Endothelial cell of umbilical vein (primary cell): ENCODE data around the gene DYRK4. TPM values are rescaled to one million over a fixed set of nuclear protein-coding genes. Genes with fewer than 3 reads are reported as not detected.
A peak's percentile ranks its signal among the peaks of the same experiment; 100 is the strongest.

Experiments used
- BruUV-seq: library from RNA; stranded (reverse); fragments of 400-500 nt; replicated peaks from 2 replicates; lab custom pipeline; 2021; lab: Mats Ljungman, UMichigan
- CTCF ChIA-PET: fragments of 300-600, 350-600 bp; sonication (Branson Sonifier 250); formaldehyde crosslinking; loops from one replicate; lab custom pipeline; 2021; ENCODE audit warnings: antibody characterized with exemption, inconsistent platforms; lab: Charles Lee
- POLR2A ChIA-PET: fragments of 300-600, 350-600 bp; sonication (Branson Sonifier 250); formaldehyde crosslinking; loops from one replicate; lab custom pipeline; 2021; ENCODE audit warnings: antibody characterized with exemption, inconsistent platforms; lab: Charles Lee
- DNase-seq: peaks from one replicate; pipeline ENCODE4 v3.0.0-alpha.2; 2011; ENCODE audit warnings: low read depth, low spot score
- FAIRE-seq: peaks from 2 replicates; lab custom pipeline; 2011; peaks lifted over from hg19 to GRCh38; lab: Jason Lieb, UNC
- H2AFZ ChIP-seq: 2 replicates; pipeline ENCODE4 v1.6.0; 2012; ENCODE audit warnings: low read depth, low read length, control low read depth, inconsistent platforms
- H3K27ac ChIP-seq: 2 replicates; pipeline ENCODE4 v1.5.1; 2011; ENCODE audit warnings: low read depth, mild to moderate bottlenecking, control low read depth, low read length, moderate library complexity; ENCODE audit not compliant: insufficient read depth
- H3K27me3 ChIP-seq, 2 experiments: 2 replicates each; pipeline versions ENCODE4 v1.6.0 to v1.6.1; 2011; ENCODE audit warnings: low read length in 2 of 2, mixed read lengths in 1 of 2; ENCODE audit not compliant: control insufficient read depth in 2 of 2, insufficient read depth in 2 of 2
- H3K36me3 ChIP-seq, 2 experiments: 2 replicates in 1 of 2; 3 replicates in 1 of 2; pipeline ENCODE4 v1.5.1; 2011; ENCODE audit warnings: low read length in 2 of 2, mild to moderate bottlenecking in 1 of 2, moderate library complexity in 1 of 2; ENCODE audit not compliant: control insufficient read depth in 2 of 2, insufficient read depth in 2 of 2; ENCODE audit errors: extremely low read depth in 1 of 2
- H3K4me1 ChIP-seq: 3 replicates; pipeline ENCODE4 v1.5.1; 2011; ENCODE audit warnings: mild to moderate bottlenecking, low read length; ENCODE audit not compliant: control insufficient read depth, insufficient read depth; ENCODE audit errors: extremely low read depth
- H3K4me2 ChIP-seq: 2 replicates; pipeline ENCODE4 v1.6.1; 2011; ENCODE audit warnings: low read length, control low read depth, mixed read lengths; ENCODE audit not compliant: insufficient read depth
- H3K4me3 ChIP-seq, 3 experiments: fragments of 200-600 bp in 1 of 3; sonication (generic), shearing (Covaris generic) in 1 of 3; replicated peaks in 1 of 3; 2 replicates each; pipeline ENCODE4 v1.5.1; 2011 to 2016; ENCODE audit warnings: control low read depth in 3 of 3, low read length in 3 of 3, mild to moderate bottlenecking in 2 of 3, inconsistent platforms in 1 of 3, low read depth in 1 of 3, moderate library complexity in 1 of 3; ENCODE audit not compliant: insufficient read depth in 1 of 3
- H3K79me2 ChIP-seq: 2 replicates; pipeline ENCODE4 v1.6.0; 2012; ENCODE audit warnings: low read length, inconsistent platforms; ENCODE audit not compliant: control insufficient read depth, insufficient read depth
- H3K9ac ChIP-seq: replicated peaks from 2 replicates; pipeline ENCODE3; 2011; ENCODE audit warnings: low read length, control low read depth; ENCODE audit not compliant: insufficient read depth; ENCODE audit errors: extremely low read depth
- H3K9me1 ChIP-seq: replicated peaks from 3 replicates; pipeline ENCODE4 v1.6.0; 2011; ENCODE audit warnings: mild to moderate bottlenecking, low read length; ENCODE audit not compliant: control insufficient read depth, insufficient read depth; ENCODE audit errors: extremely low read depth
- H3K9me3 ChIP-seq: replicated peaks from 2 replicates; pipeline ENCODE4 v1.5.1; 2012; ENCODE audit warnings: low read length, inconsistent platforms; ENCODE audit not compliant: control insufficient read depth, insufficient read depth
- H4K20me1 ChIP-seq: replicated peaks from 2 replicates; pipeline ENCODE3; 2011; ENCODE audit warnings: mild to moderate bottlenecking, low read length; ENCODE audit not compliant: control insufficient read depth, insufficient read depth; ENCODE audit errors: extremely low read depth
- EZH2 ChIP-seq: IDR thresholded peaks from 2 replicates; pipeline ENCODE4 v1.6.1; 2012; ENCODE audit warnings: borderline replicate concordance, low read depth, mild to moderate bottlenecking, moderate library complexity, low read length, inconsistent platforms; ENCODE audit not compliant: severe bottlenecking
- FOS ChIP-seq: IDR thresholded peaks from 2 replicates; pipeline ENCODE4 v1.6.1; 2011; ENCODE audit warnings: mild to moderate bottlenecking, low read length, moderate library complexity, borderline replicate concordance; ENCODE audit not compliant: insufficient read depth
- GATA2 ChIP-seq: IDR thresholded peaks from 2 replicates; pipeline ENCODE4 v1.7.0; 2011; ENCODE audit warnings: low read depth, mild to moderate bottlenecking, moderate library complexity, mixed read lengths, low read length; ENCODE audit not compliant: insufficient read length, insufficient read depth
- JUN ChIP-seq: IDR thresholded peaks from 2 replicates; pipeline ENCODE4 v1.6.1; 2011; ENCODE audit warnings: borderline replicate concordance, low read depth; ENCODE audit not compliant: insufficient read length, insufficient read depth
- MYC ChIP-seq: IDR thresholded peaks from one replicate; pipeline ENCODE4 v1.6.1; 2011; ENCODE audit warnings: mild to moderate bottlenecking, low read depth, low read length
- POLR2A ChIP-seq: IDR thresholded peaks from 2 replicates; pipeline ENCODE4 v1.6.1; 2012; ENCODE audit warnings: low read depth, mild to moderate bottlenecking, control low read depth, low read length
- POLR2AphosphoS5 ChIP-seq: IDR thresholded peaks from 2 replicates; pipeline ENCODE4 v1.6.1; 2012; ENCODE audit warnings: low read depth, mild to moderate bottlenecking, control low read depth, low read length, moderate library complexity; ENCODE audit not compliant: insufficient read depth
- dilution Hi-C: fragments of 300-500 bp; cut with MboI; formaldehyde crosslinking; loops from one replicate; pipeline ENCODE4 v1.15.0; 2019; ENCODE audit warnings: low sequenced_read_pairs; ENCODE audit not compliant: extremely low pct_ligation_motif_present
- intact Hi-C: fragments of 100-400 bp; cut with micrococcal nuclease; formaldehyde crosslinking; loops from one replicate; pipeline ENCODE4 v1.10.0; 2022
- polyA plus RNA-seq, 4 experiments: library from polyadenylated mRNA; depleted of rRNA in 3 of 4; stranded (reverse) in 3 of 4; unstranded in 1 of 4; fragments of >200 nt; gene quantifications; 2 replicates each; pipeline versions ENCODE4 v1.2.1 to v1.2.3, GENCODE V29; 2011 to 2012; ENCODE audit warnings: missing spikeins in 1 of 4
- total RNA-seq: library from RNA; stranded (reverse); gene quantifications from 2 replicates; pipeline ENCODE4 v1.2.3, GENCODE V29; 2021
- TF ChIP-seq, protein P1 (sequence below), 2 donors: IDR thresholded peaks; 1 replicate in 1 of 2; 2 replicates in 1 of 2; pipeline ENCODE4 v1.5.1; 2011; ENCODE audit warnings: low read length in 2 of 2, mild to moderate bottlenecking in 2 of 2, moderate library complexity in 2 of 2, control low read depth in 1 of 2, inconsistent platforms in 1 of 2, low read depth in 1 of 2; ENCODE audit not compliant: insufficient read depth in 1 of 2; ENCODE audit errors: extremely low read depth in 1 of 2
- TF ChIP-seq, protein P2 (sequence below): IDR thresholded peaks from 2 replicates; pipeline ENCODE4 v1.6.1; 2011; ENCODE audit not compliant: insufficient read depth, insufficient read length

Gene DYRK4
- total and polyA plus RNA-seq, 2 donors (not counting 3 experiments of a cell fraction or from before 2014, with no cell fraction given) = 38.7 to 45.4 TPM

DNA sequence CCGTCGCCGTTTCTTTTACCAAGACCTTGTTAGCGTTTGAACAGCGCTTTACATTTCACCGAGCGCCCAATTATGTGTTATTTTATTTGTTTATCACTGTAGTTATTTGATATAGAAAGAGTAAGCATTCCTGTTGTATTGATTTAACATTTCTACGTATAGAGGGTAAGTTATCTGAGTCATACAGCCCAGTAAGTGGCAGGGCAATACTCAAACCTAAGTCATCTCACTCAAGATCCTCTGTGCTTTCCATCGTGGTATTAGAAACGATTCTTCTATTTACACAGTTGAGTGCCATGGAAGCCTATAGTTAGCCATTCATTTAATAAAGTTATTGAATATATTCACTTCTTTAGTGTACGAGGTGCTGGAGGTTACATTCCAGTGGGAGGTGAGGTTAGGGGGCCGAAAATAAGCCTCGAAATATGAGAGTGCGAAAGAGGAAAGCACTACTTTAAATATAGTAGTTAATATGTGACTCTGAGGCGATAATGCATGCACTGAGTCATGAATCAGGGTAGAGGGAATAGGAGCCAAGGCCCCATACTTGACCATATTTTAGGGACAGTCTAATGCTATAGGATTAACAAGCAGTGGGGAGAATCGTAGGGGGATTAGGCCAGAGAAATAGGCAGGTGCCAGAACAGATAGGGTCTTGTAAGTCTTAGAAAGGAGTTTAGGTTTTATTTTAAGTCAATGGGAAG, 22.7 kb upstream of the DYRK4 start:
- Histone ChIP-seq H3K4me1 (peaks cover 23% of the 10 kb centered on the region), H3K27ac (peak overlapping the region; percentile 98), H3K27me3 (no peaks in the 10 kb centered on the region), H4K20me1 (no peaks in the 10 kb centered on the region), H3K9ac (peak overlapping the region; percentile 100), H3K36me3 (peaks cover 0 to 2% of the 10 kb centered on the region in 2 experiments), H3K4me3 (peak overlapping the region; percentile 70 to 99 (median 76)), H3K9me3 (no peaks in the 10 kb centered on the region), H3K9me1 (no peaks in the 10 kb centered on the region), H3K4me2 (peak overlapping the region; percentile 90), H3K79me2 (peaks cover 44% of the 10 kb centered on the region), H2AFZ (peak overlapping the region; percentile 95)
- TSS peak; percentile 86 for BruUV-seq
- TF ChIP-seq POLR2A (no peak), MYC (no peak), GATA2 (no peak), POLR2AphosphoS5 (no peak), EZH2 (no peak), JUN (no peak), FOS (no peak)
- TF ChIP-seq, protein P1, sequence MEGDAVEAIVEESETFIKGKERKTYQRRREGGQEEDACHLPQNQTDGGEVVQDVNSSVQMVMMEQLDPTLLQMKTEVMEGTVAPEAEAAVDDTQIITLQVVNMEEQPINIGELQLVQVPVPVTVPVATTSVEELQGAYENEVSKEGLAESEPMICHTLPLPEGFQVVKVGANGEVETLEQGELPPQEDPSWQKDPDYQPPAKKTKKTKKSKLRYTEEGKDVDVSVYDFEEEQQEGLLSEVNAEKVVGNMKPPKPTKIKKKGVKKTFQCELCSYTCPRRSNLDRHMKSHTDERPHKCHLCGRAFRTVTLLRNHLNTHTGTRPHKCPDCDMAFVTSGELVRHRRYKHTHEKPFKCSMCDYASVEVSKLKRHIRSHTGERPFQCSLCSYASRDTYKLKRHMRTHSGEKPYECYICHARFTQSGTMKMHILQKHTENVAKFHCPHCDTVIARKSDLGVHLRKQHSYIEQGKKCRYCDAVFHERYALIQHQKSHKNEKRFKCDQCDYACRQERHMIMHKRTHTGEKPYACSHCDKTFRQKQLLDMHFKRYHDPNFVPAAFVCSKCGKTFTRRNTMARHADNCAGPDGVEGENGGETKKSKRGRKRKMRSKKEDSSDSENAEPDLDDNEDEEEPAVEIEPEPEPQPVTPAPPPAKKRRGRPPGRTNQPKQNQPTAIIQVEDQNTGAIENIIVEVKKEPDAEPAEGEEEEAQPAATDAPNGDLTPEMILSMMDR (IDR thresholded peaks at IDR 0.05; ENCODE audit: extremely low read depth in 1 of 2, insufficient read depth in 1 of 2, low read depth in 1 of 2, low read length in 2 of 2) = no peak
- TF ChIP-seq, protein P2, sequence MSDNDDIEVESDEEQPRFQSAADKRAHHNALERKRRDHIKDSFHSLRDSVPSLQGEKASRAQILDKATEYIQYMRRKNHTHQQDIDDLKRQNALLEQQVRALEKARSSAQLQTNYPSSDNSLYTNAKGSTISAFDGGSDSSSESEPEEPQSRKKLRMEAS = no peak
- dilution Hi-C loops = no loop called here
- intact Hi-C loops = loop anchor here (2.0 to 5.0 kb wide), 3 partner anchors 65 to 667 kb away; partner anchors contain the start of genes PARP11 and TIGAR
- ChIA-PET CTCF (interaction anchor here (1.4 kb wide), 1 partner anchor 12 kb away, joined by 3 read pairs; no protein-coding TSS in a partner anchor), POLR2A (no interaction called here)
- no peak for DNase-seq
- no peak for FAIRE-seq
